Stimulated activated CD8-positive, alpha-beta memory T cell treated with anti-CD3 and anti-CD28 coated beads, Interleukin-15, amount 100 ng/mL, for 1 hour (primary cell): ENCODE measurements around the gene MIER2.
"Not testable (repeated sequence)": the region's sequence is repeated elsewhere in the genome, so short reads cannot be mapped to it uniquely, and the experiment has no call there.

Source experiments
- DNase-seq: peaks from one replicate; pipeline ENCODE4 v3.0.0-alpha.2; 2020; ENCODE audit warnings: low read depth

The MIER2 gene

GRCh38 chr19:344625-345319 lies at the start of gene MIER2:
TSS of gene MIER2 (minus strand) at chr19:344796. CDS start at chr19:344782, 14 bp downstream.
- peak; percentile 89 for DNase-seq

GRCh38 chr19:393560-393959 lies 49.0 kb upstream of the MIER2 start:
- DNase-seq: not testable (repeated sequence)

DNA sequence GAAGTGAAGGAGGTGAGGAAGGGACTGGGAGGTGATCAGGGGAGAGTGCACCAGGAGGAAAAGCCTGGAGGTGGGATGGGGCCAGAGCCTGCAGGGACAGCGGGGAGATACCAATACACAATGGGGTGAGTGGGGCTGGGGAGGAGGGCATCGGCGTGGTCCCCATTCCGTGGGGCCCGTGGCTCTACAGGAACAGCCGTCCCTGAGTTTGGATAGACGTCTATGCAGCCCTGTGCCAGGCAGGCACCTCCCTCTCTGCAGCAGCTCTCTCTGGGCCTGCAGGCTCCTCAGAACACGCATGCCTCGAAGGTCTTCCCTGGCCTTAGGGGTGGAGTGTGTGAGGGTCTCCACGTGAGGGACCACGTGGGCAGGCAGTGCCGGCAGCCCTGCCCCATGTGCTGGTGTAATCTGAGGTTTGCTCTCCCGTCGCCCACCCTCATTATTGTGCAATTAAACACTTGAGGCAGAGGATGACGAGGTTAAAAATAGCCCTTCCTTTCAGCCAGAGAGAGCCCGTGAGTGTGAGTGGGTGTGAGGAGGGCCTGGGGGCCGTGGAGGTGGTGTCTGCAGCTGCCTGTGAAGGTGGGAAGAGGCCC lies 47.9 kb upstream of the MIER2 start:
- no peak for DNase-seq

DNA sequence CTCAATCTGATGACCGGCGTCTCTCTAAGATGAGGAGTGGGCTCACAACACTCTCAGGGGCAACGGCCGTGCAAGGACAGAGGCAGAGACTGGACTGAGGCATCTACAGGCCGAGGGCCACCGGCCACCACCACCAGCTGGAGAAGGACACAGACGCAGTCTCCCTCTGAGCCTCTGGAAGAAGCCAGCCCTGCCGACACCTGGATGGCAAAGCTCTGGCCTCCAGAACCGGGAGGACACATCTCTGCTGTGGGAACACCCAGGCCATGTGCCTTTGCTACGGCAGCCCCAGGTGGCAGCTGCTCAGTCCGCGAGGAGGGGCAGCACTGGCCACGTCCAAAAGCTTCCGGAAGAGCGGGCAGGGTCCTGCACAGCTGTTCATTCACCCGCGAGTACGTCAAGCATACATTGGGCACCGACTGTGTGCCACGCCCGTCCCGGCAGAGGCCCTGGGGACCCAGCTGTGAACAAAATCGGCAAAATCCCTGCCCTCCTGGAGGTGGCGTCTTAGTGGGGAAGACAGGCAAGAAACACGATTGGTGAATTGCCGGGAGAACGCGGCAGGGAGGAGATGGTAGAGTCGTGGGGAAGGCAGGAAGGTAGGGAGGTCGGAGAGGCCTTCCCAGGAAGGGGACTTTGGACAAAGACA lies 47.3 kb upstream of the MIER2 start:
- no peak for DNase-seq

DNA sequence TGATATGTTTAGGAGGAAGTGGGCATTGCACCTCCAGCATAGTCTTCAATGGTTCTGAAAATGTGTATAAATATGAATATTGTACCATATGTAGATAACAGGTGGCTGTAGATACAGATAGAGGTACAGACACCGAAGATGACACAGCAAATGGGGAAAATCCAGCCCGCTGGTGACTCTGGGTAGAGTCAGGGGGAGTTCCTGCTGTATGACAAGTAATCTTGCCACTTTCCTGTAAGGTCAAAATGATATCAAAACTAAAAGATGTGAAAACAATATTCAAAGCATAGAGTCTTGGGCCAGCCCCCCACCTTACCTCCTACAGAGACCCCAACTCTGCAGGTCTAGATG lies 46.6 kb upstream of the MIER2 start:
- DNase-seq: no peak

DNA sequence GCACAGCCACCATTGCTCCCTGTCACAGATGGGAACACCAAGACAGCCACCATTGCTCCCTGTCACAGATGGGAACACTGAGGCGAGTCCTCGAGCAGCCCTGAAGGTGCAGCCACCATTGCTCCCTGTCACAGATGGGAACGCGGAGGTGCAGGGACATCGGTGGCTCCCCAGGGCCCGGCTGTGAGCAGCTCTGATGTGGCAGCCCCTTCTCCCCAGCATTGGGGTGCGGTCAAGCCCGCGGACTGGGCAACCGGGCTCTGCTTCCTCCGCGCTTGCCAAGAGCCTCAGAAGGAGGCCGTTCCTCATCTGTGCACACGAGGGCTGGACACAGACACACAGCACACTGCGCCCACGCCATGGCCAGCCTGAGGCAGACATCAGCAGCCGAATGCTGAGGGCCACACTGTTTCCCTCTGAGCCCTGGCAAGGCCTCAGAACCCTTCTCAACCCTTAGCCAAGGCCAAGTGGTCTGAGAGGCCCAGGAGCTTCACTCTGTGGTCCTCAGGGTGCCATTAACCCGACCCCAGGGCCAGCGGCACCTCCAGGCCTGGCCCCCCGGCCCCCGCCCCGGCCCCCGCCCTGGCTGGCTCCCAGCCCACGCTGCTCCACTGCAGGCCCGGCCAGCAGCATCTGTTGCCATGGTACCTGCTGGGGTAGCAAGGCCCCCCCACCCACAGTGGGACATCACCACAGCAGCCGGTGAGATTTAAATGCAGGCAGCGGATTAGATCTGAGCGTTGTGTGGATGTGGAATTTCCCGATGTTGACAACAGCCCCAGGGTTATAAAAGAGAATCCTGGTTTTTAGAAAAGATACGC lies 46.0 kb upstream of the MIER2 start:
- DNase-seq: no peak

DNA sequence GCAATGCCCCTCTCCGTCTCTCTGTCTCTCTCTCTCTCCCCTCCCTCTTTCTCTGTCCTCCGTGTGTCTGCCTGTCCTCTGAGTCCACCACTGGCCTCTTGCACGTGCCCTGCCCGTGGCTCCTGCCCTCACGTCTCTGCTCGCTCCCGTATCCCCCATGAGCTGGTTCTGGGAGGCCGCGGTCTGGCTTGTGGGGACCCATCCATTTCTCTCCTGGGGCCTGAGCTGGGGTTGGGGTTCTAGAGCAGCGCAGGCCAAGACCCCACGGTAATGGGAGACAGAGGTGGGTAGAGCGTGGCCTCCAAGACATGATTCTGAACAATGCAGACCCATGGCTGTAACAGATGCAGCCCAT lies 45.3 kb upstream of the MIER2 start:
- DNase-seq: no peak

GRCh38 chr19:389255-389934 lies 44.8 kb upstream of the MIER2 start:
- no peak for DNase-seq

DNA sequence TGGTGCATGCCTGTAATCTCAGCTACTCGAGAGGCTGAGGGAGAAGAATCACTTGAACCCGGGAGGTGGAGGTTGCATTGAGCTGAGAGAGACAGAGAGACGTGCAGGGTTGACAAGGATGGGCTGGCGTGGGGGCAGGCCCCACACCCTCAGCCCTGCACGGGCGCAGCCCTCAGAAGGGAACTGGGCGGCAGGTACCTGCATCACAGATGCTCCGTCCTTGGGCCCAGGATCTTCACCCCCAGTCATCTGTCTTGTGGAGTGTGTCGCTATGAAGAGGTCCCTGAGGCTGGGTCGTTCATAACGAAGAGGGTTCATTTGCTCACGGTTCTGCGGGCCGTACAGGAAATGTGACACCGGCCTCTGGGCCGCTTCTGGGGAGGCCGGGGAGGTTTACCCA lies 44.1 kb upstream of the MIER2 start:
- DNase-seq: no peak

DNA sequence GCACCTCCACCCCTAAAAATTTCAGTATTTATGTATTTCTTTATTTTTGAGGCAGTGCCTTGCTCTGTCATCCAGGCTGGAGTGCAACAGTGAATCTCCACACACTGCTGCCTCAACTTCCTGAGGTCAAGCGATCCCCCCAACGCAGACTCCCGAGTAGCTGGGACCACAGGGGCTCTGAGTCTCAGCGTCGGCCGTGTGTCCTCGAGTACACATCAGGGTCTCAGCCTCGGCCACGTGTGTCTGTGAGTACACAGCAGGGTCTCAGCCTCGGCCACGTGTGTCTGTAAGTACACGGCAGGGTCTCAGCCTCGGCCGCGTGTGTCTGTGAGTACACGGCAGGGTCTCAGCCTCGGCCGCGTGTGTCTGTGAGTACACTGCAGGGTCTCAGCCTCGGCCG lies 43.2 kb upstream of the MIER2 start:
- DNase-seq: no peak

DNA sequence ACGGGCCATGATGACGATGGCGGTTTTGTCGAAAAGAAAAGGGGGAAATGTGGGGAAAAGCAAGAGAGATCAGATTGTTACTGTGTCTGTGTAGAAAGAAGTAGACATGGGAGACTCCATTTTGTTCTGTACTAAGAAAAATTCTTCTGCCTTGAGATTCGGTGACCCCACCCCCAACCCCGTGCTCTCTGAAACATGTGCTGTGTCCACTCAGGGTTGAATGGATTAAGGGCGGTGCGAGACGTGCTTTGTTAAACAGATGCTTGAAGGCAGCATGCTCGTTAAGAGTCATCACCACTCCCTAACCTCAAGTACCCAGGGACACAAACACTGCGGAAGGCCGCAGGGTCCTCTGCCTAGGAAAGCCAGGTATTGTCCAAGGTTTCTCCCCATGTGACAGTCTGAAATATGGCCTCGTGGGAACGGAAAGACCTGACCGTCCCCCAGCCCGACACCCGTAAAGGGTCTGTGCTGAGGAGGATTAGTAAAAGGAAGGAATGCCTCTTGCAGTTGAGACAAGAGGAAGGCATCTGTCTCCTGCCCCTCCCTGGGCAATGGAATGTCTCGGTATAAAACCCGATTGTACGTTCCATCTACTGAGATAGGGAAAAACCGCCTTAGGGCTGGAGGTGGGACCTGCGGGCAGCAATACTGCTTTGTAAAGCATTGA lies 42.2 kb upstream of the MIER2 start:
- DNase-seq: not testable (repeated sequence)

DNA sequence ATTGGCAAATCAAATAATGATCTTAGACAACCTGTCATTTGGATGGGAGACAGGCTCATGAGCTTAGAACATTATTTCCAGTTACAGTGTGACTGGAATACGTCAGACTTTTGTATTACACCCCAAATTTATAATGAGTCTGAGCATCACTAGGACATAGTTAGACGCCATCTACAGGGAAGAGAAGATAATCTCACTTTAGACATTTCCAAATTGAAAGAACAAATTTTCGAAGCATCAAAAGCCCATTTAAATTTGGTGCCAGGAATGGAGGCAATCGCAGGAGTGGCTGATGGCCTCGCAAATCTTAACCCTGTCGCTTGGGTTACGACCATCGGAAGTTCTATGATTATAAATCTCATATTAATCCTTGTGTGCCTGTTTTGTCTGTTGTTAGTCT lies 41.6 kb upstream of the MIER2 start:
- not testable (repeated sequence) for DNase-seq

DNA sequence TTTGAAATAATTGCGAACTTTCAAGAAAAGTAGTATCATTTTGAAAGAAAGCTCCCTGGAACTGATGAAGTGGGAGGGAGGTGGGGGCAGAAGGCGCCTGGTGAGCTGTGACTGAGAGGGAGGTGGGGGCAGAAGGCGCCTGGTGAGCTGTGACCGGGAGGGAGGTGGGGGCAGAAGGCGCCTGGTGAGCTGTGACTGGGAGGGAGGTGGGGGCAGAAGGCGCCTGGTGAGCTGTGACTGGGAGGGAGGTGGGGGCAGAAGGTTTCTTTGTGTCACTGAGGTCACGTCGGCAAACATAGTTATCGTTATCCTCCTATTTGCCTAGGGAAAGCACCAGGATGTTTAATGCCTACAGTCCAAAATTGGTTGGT lies 40.2 kb upstream of the MIER2 start:
- DNase-seq: no peak

DNA sequence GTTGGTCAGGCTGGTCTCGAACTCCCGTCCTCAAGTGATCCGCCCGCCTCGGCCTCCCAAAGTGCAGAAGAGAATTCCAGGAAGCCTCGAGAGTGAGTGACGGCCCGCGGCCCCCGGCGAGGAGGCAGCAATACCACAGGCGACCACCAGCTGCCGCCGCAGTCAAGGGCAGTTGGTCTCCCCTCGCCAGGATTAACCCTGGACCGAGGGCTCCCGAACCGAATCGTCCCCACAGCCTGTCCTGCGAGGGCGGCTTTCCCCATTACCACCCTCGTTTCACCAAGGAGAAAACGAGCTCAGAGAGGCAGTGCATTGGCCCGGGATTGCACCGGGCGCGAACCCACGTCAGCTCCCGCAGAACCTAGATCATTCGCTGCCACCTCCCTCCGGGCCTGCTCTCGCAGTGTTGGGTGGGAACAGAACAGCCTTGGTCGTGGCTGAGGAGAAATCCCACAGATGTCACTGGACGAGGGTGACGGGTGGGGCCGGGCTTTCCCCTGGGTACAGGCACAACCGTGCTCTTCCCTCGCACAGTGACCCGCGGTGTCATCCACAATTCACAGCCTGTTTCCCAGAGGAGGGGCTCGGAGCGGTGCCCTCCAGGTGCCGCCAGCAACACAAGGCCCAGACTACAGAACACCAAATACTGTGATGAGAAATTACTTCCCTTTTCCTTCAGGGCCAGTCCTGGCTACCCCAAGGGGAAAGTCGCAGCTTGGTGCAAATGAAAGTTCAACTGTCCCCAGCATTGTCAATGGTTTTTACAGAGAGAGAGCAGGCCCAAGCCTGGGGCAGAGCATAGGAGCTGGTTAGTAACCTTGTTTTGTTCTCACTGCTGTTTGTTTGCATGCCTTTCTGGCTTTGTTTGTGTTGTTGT lies 39.6 kb upstream of the MIER2 start:
- no peak for DNase-seq

DNA sequence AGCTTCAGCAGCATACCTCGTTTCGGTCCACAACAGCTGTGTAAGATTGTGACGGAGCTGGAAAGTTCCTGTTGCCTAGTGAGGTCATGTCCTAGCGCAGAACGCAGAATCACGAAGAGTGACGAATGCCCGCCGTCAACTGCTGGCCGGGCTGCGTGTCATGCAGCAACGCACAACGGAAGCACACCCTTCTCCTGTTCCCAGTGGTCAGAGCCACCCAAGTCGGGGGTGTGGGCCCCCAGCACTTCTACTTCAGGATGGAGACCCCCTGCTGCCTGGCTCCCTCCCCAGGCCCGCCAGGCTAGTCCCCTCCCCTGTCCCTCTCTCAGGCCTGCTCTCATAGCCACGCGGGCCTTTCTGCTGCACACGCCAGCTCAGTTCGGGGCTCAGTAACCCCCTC lies 38.4 kb upstream of the MIER2 start:
- DNase-seq: no peak

- DNase-seq: not testable (repeated sequence)
Observed at GRCh38 chr19:382578-382977, 38.0 kb upstream of the MIER2 start.

GRCh38 chr19:381901-382300 lies 37.3 kb upstream of the MIER2 start:
- DNase-seq: not testable (repeated sequence)

DNA sequence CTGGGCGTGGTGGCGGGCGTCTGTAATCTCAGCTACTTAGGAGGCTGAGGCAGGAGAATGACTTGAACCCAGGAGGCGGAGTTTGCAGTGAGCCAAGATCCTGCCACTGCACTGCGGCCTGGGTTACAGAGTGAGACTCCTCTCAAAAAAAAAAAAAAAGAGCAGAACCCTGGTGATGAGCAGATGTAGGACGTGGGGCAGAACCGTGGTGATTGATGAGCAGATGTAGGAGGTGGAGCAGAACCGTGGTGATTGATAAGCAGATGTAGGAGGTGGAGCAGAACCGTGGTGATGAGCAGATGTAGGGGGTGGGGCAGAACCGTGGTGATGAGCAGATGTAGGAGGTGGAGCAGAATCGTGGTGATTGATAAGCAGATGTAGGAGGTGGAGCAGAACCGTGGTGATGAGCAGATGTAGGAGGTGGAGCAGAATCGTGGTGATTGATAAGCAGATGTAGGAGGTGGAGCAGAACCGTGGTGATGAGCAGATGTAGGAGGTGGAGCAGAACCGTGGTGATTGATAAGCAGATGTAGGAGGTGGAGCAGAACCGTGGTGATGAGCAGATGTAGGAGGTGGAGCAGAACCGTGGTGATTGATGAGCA lies 36.1 kb upstream of the MIER2 start:
- DNase-seq: not testable (repeated sequence)

GRCh38 chr19:379796-380195 lies 35.2 kb upstream of the MIER2 start:
- DNase-seq: no peak

DNA sequence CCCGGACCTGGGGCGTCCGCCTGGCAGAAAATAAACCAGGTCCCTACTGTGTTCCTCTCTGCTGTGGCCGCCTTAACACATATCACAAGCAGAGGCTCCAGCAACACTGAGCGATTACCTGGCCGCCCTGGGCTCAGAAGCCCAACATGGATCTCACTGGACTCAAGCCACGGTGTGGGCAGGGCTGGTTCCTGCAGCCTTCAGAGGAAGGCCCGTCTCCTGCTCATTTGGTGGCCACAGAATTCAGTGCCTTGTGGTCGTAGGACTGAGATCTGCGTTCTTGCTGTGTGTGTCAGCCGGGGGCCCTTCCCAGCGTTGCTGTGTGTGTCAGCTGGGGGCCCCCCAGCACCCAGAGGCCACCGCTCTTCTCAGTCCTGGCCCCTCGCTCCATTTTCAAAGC lies 34.1 kb upstream of the MIER2 start:
- no peak for DNase-seq
